Body of pancreas (tissue), 4 donors: Measurements from ENCODE around the gene NAP1L1.

Experiments
- POLR2A ChIP-seq, 3 donors: fragments of 450-650 bp; IDR thresholded peaks; one replicate each; pipeline ENCODE4 v1.6.1; 2016; ENCODE audit warnings: antibody characterized with exemption in 3 of 3, mild to moderate bottlenecking in 2 of 3
- TF ChIP-seq, protein P1 (sequence below), 7 experiments: fragments of 450-650 bp in 4 of 7; fragments of 200-600 bp in 3 of 7; sonication (generic) in 3 of 7; IDR thresholded peaks; one replicate each; pipeline ENCODE4 v1.5.1; 2016 to 2019; ENCODE audit warnings: antibody characterized with exemption in 7 of 7

DNA sequence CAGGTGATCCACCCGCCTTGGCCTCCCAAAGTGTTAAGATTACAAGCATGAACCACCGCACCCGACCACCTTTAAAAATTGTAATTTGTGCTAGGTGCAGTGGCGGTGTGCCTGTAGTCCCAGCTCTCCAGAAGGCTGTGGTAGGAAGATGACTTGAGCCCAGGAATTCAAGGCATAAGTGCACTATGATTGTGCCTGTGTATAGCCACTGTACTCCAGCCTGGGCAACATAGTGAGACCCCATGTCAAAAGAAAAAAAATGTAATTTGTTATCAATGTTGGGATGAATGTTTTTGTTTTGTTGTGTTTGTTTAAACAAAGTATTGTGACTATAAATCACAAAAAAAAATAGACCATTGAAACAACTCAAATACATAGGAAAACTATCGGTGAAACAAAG, 43.1 kb upstream of the NAP1L1 start:
- TF ChIP-seq, protein P1, sequence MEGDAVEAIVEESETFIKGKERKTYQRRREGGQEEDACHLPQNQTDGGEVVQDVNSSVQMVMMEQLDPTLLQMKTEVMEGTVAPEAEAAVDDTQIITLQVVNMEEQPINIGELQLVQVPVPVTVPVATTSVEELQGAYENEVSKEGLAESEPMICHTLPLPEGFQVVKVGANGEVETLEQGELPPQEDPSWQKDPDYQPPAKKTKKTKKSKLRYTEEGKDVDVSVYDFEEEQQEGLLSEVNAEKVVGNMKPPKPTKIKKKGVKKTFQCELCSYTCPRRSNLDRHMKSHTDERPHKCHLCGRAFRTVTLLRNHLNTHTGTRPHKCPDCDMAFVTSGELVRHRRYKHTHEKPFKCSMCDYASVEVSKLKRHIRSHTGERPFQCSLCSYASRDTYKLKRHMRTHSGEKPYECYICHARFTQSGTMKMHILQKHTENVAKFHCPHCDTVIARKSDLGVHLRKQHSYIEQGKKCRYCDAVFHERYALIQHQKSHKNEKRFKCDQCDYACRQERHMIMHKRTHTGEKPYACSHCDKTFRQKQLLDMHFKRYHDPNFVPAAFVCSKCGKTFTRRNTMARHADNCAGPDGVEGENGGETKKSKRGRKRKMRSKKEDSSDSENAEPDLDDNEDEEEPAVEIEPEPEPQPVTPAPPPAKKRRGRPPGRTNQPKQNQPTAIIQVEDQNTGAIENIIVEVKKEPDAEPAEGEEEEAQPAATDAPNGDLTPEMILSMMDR (IDR thresholded peaks at IDR 0.05), result no peak
- TF ChIP-seq POLR2A (IDR thresholded peaks at IDR 0.05), result no peak
